DND-41 (cell line): ENCODE data around the gene EFNA2.

ENCODE experiments used
- EZH2 ChIP-seq: IDR thresholded peaks from 3 replicates; pipeline ENCODE4 v1.6.1; 2012; ENCODE audit warnings: borderline replicate concordance, low read depth, mild to moderate bottlenecking, moderate library complexity, low read length, inconsistent platforms; ENCODE audit not compliant: severe bottlenecking
- TF ChIP-seq, protein P1 (sequence below): IDR thresholded peaks from 2 replicates; pipeline ENCODE4 v1.5.1; 2012; ENCODE audit warnings: borderline replicate concordance, low read length, moderate library complexity, mild to moderate bottlenecking; ENCODE audit not compliant: poor library complexity, severe bottlenecking; ENCODE audit errors: extremely low read depth

DNA sequence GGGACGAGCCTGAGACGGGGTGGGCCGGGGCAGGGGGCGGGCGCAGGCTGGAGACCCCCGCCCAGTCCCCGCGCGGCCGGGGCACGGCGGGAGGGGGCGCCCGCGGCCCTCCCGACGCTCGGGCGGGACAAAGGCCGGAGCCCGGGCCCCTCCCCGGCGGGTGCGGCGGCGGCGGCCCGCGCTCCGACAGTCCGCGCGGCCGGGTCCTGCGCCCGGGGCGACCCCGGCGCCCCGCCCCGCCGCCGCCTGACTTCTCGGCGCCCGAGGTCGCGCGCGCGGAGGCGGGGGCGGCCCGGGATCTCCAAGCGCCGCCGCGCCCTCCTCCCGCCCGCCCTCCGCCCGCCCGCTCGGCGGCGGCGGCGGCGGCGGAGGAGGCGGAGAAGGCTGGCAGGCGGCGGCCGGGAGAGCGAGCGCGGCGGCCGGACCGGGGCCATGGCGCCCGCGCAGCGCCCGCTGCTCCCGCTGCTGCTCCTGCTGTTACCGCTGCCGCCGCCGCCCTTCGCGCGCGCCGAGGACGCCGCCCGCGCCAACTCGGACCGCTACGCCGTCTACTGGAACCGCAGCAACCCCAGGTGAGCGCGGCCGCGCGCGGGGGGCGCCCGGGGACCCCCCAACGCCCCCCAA is at the start of gene EFNA2:
- TF ChIP-seq, protein P1, sequence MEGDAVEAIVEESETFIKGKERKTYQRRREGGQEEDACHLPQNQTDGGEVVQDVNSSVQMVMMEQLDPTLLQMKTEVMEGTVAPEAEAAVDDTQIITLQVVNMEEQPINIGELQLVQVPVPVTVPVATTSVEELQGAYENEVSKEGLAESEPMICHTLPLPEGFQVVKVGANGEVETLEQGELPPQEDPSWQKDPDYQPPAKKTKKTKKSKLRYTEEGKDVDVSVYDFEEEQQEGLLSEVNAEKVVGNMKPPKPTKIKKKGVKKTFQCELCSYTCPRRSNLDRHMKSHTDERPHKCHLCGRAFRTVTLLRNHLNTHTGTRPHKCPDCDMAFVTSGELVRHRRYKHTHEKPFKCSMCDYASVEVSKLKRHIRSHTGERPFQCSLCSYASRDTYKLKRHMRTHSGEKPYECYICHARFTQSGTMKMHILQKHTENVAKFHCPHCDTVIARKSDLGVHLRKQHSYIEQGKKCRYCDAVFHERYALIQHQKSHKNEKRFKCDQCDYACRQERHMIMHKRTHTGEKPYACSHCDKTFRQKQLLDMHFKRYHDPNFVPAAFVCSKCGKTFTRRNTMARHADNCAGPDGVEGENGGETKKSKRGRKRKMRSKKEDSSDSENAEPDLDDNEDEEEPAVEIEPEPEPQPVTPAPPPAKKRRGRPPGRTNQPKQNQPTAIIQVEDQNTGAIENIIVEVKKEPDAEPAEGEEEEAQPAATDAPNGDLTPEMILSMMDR: no peak
- TF ChIP-seq EZH2: no peak
